ENCODE data around the gene CERK.
"Not testable (repeated sequence)": the region's sequence is repeated elsewhere in the genome, so short reads cannot be mapped to it uniquely, and the experiment has no call there.

CERK gene

DNA sequence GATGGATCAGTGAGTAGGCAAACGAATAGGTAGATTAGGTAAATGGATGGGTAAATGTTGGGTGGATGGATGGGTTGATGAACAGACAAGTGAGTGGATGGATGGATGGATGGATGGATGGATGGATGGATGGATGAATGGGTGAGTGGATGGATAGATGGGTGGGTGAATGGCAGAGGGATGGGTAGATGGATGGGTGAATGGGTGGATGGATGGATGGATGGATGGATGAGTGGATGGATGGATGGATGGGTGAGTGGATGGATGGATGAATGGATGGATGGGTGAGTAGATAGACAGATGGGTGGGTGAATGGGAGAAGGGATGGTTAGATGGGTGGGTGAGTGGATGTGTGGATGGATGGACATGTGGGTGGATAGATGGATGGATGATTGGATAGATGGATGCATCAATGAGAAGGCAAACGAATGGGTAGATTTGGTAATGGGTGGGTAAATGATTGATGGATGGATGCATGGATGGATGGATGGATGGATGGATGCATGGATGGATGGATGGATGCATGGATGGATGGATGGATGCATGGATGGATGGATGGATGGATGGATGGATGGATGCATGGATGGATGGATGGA lies 89.7 kb downstream of the CERK start:
- WGBS (ENCODE audit: extremely low coverage, insufficient coverage, low lambda C conversion rate): no CpG with 5 or more reads among the region's 2 CpGs
- H3K4me1 ChIP-seq (ENCODE audit: control insufficient read depth, low read depth, low read length); H4K8ac ChIP-seq (ENCODE audit: low read depth, low read length); H2BK5ac ChIP-seq (ENCODE audit: low read length); H3K79me1 ChIP-seq (ENCODE audit: low read length); H2AK5ac ChIP-seq (ENCODE audit: low read length); H3K27ac ChIP-seq (ENCODE audit: low read depth, low read length); H3K4ac ChIP-seq (ENCODE audit: low read depth, low read length); H3K18ac ChIP-seq (ENCODE audit: low read length); H3K56ac ChIP-seq (ENCODE audit: low read length); DNase-seq; H3K9ac ChIP-seq (ENCODE audit: low read length); H3K36me3 ChIP-seq (ENCODE audit: control insufficient read depth, insufficient read depth, low read length); H2BK120ac ChIP-seq (ENCODE audit: low read depth, low read length); H3K4me3 ChIP-seq (ENCODE audit: low read length); H3K27me3 ChIP-seq (ENCODE audit: insufficient read depth, low read length, poor library complexity); H3K23ac ChIP-seq (ENCODE audit: low read length); H3K4me2 ChIP-seq (ENCODE audit: low read length); H3K79me2 ChIP-seq (ENCODE audit: control insufficient read depth, insufficient read depth, low read length); H4K5ac ChIP-seq (ENCODE audit: low read length); H2BK15ac ChIP-seq (replicated peaks; ENCODE audit: low read depth): not testable (repeated sequence)

DNA sequence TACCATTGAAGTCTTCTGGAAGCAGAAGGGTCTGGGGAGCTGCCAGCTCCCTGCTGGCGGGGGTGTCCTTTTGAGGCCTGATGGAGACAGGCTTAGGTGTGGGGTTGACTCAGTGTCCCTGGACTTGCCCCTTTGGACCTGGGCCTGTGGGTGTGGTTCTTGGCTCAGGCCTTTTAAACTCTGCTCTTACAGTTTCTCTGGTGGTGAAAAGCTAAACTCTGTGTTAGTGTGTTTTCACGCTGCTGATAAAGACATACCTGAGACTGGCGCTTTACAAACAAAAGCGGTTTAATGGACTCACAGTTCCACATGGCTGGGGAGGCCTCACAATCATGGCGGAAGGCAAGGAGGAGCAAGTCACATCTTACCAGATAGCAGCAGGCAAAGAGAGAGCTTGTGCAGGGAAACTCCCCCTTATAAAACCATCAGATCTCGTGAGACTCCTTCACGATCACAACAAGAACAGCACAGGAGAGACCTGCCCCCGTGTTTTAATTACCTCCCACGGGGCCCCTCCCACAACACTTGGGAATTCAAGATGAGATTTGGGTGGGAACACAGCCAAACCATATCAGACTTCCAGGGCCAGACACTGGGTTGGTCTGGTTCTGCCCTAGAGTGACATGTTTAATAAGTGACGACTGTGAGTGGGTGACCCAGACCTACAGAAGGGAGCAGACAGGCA lies 91.4 kb downstream of the CERK start:
- no CpG with 5 or more reads among the region's 10 CpGs for whole genome bisulfite sequencing (ENCODE audit: extremely low coverage, insufficient coverage, low lambda C conversion rate)
- no peaks in the 10 kb centered on the region for H3K79me2 ChIP-seq (ENCODE audit: control insufficient read depth, insufficient read depth, low read length)
- no peak overlapping the region for H2AK5ac ChIP-seq (ENCODE audit: low read length)
- DNase-seq: no peak
- H3K23ac ChIP-seq (ENCODE audit: low read length): no peak overlapping the region
- no peak overlapping the region for H4K5ac ChIP-seq (ENCODE audit: low read length)
- H2BK5ac ChIP-seq (ENCODE audit: low read length): no peak overlapping the region
- no peaks in the 10 kb centered on the region for H3K79me1 ChIP-seq (ENCODE audit: low read length)
- H3K9ac ChIP-seq (ENCODE audit: low read length): no peak overlapping the region
- no peaks in the 10 kb centered on the region for H3K27me3 ChIP-seq (ENCODE audit: insufficient read depth, low read length, poor library complexity)
- no peak overlapping the region for H3K18ac ChIP-seq (ENCODE audit: low read length)
- H3K4me1 ChIP-seq (ENCODE audit: control insufficient read depth, low read depth, low read length): no peaks in the 10 kb centered on the region
- H3K36me3 ChIP-seq (ENCODE audit: control insufficient read depth, insufficient read depth, low read length): no peaks in the 10 kb centered on the region
- no peak overlapping the region for H3K4me2 ChIP-seq (ENCODE audit: low read length)
- no peak overlapping the region for H3K4me3 ChIP-seq (ENCODE audit: low read length)
- no peak overlapping the region for H3K56ac ChIP-seq (ENCODE audit: low read length)
- no peak overlapping the region for H4K8ac ChIP-seq (ENCODE audit: low read depth, low read length)
- no peak overlapping the region for H3K4ac ChIP-seq (ENCODE audit: low read depth, low read length)
- no peak overlapping the region for H3K27ac ChIP-seq (ENCODE audit: low read depth, low read length)
- H2BK120ac ChIP-seq (ENCODE audit: low read depth, low read length): no peak overlapping the region
- H2BK15ac ChIP-seq (replicated peaks; ENCODE audit: low read depth): no peak overlapping the region

DNA sequence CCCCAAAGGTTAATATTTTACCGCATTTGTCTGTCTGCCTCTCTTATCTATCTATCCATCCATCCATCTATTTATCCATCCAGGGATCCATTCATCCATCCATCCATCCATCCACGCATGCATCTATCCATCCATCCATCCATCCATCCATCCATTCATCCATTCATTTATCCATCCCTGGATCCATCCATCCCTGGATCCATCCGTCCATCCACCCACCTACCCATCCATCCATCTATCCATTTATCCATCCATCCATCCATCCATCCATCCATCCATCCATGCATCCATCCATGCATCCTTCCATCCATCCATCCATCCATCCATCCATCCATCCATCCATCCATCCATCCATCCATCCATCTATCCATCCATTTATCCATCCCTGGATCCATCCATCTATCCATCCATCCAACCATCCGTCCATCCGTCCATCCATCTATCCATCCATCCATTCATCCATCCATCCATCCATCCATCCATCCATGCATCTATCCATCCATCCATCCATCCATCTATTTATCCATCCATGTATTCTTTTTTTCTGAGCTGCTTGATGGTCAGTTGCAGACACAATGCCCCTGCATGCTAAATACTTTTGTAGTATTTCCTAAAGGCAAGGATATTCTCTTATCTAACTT lies 95.1 kb downstream of the CERK start:
- H3K56ac ChIP-seq (ENCODE audit: low read length); H4K5ac ChIP-seq (ENCODE audit: low read length); H3K23ac ChIP-seq (ENCODE audit: low read length); H3K9ac ChIP-seq (ENCODE audit: low read length); H3K79me2 ChIP-seq (ENCODE audit: control insufficient read depth, insufficient read depth, low read length); H4K8ac ChIP-seq (ENCODE audit: low read depth, low read length); H3K27ac ChIP-seq (ENCODE audit: low read depth, low read length); H3K4me2 ChIP-seq (ENCODE audit: low read length); H3K79me1 ChIP-seq (ENCODE audit: low read length); H2BK15ac ChIP-seq (replicated peaks; ENCODE audit: low read depth); H2BK120ac ChIP-seq (ENCODE audit: low read depth, low read length); H3K36me3 ChIP-seq (ENCODE audit: control insufficient read depth, insufficient read depth, low read length); H3K27me3 ChIP-seq (ENCODE audit: insufficient read depth, low read length, poor library complexity); H3K4me3 ChIP-seq (ENCODE audit: low read length); H2BK5ac ChIP-seq (ENCODE audit: low read length); H3K18ac ChIP-seq (ENCODE audit: low read length); H2AK5ac ChIP-seq (ENCODE audit: low read length); H3K4ac ChIP-seq (ENCODE audit: low read depth, low read length); H3K4me1 ChIP-seq (ENCODE audit: control insufficient read depth, low read depth, low read length); DNase-seq: not testable (repeated sequence)
- WGBS (ENCODE audit: extremely low coverage, insufficient coverage, low lambda C conversion rate): 100% methylated on average over 2 of the region's 5 CpGs

GRCh38 chr22:46641811-46642266 lies 96.2 kb downstream of the CERK start:
- Histone ChIP-seq H3K9ac (ENCODE audit: low read length) (no peak overlapping the region), H3K56ac (ENCODE audit: low read length) (no peak overlapping the region), H3K18ac (ENCODE audit: low read length) (no peak overlapping the region), H4K5ac (ENCODE audit: low read length) (no peak overlapping the region), H3K4me2 (ENCODE audit: low read length) (no peak overlapping the region), H3K4ac (ENCODE audit: low read depth, low read length) (no peak overlapping the region), H3K23ac (ENCODE audit: low read length) (no peak overlapping the region), H3K79me1 (ENCODE audit: low read length) (no peaks in the 10 kb centered on the region), H3K27me3 (ENCODE audit: insufficient read depth, low read length, poor library complexity) (no peaks in the 10 kb centered on the region), H3K4me1 (ENCODE audit: control insufficient read depth, low read depth, low read length) (no peaks in the 10 kb centered on the region), H4K8ac (ENCODE audit: low read depth, low read length) (no peak overlapping the region), H2AK5ac (ENCODE audit: low read length) (no peak overlapping the region), H2BK5ac (ENCODE audit: low read length) (no peak overlapping the region), H3K27ac (ENCODE audit: low read depth, low read length) (no peak overlapping the region), H2BK120ac (ENCODE audit: low read depth, low read length) (no peak overlapping the region), H3K4me3 (ENCODE audit: low read length) (no peak overlapping the region), H3K36me3 (ENCODE audit: control insufficient read depth, insufficient read depth, low read length) (no peaks in the 10 kb centered on the region), H2BK15ac (replicated peaks; ENCODE audit: low read depth) (no peak overlapping the region), H3K79me2 (ENCODE audit: control insufficient read depth, insufficient read depth, low read length) (no peaks in the 10 kb centered on the region)
- DNase-seq: no peak
- no CpG with 5 or more reads among the region's 7 CpGs for WGBS (ENCODE audit: extremely low coverage, insufficient coverage, low lambda C conversion rate)

DNA sequence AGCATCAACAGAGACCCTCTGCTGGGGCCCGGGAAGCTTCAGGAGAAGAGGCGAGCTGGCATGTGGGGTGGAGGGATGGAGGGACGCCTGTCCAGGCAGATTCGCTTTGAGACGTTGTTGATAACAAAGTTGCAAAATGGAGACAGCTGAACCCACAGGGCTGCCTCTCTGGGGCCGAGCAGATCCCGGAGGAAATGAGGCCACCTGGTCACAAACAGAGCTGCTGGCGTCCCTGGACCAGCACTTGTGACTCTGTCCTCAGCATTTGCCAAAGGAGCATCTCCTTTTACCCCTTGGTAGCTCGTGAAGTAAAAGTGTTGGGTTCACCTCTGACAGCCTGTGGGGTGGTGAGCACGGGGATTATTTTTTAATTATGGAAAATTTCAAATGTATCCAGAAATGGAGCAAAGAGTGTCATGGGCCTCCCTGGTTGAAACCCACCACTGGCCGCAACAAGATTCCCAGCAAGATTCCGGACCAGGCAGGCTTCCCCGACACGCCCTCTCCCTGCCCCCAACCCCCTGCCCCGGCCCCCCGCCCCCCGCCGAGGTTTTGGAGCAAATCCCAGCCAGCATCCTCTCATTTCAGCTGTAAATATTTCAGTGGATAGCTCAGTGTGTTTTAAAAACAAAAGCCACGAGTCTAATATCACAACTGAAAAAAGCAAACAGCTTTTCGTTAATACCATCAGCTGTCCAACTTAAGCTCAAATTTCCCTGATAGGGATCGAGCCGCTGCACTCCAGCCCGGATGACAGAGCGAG lies 97.6 kb downstream of the CERK start:
- WGBS (ENCODE audit: extremely low coverage, insufficient coverage, low lambda C conversion rate): no CpG with 5 or more reads among the region's 24 CpGs
- H3K9ac ChIP-seq (ENCODE audit: low read length): no peak overlapping the region
- H2AK5ac ChIP-seq (ENCODE audit: low read length): no peak overlapping the region
- no peaks in the 10 kb centered on the region for H3K4me1 ChIP-seq (ENCODE audit: control insufficient read depth, low read depth, low read length)
- H3K4ac ChIP-seq (ENCODE audit: low read depth, low read length): no peak overlapping the region
- H3K27me3 ChIP-seq (ENCODE audit: insufficient read depth, low read length, poor library complexity): no peaks in the 10 kb centered on the region
- H4K8ac ChIP-seq (ENCODE audit: low read depth, low read length): no peak overlapping the region
- H3K4me2 ChIP-seq (ENCODE audit: low read length): no peak overlapping the region
- H3K4me3 ChIP-seq (ENCODE audit: low read length): no peak overlapping the region
- H3K79me1 ChIP-seq (ENCODE audit: low read length): no peaks in the 10 kb centered on the region
- no peak overlapping the region for H2BK5ac ChIP-seq (ENCODE audit: low read length)
- H3K79me2 ChIP-seq (ENCODE audit: control insufficient read depth, insufficient read depth, low read length): no peaks in the 10 kb centered on the region
- no peak overlapping the region for H3K23ac ChIP-seq (ENCODE audit: low read length)
- no peak for DNase-seq
- H4K5ac ChIP-seq (ENCODE audit: low read length): no peak overlapping the region
- no peaks in the 10 kb centered on the region for H3K36me3 ChIP-seq (ENCODE audit: control insufficient read depth, insufficient read depth, low read length)
- no peak overlapping the region for H3K18ac ChIP-seq (ENCODE audit: low read length)
- no peak overlapping the region for H2BK15ac ChIP-seq (replicated peaks; ENCODE audit: low read depth)
- no peak overlapping the region for H3K27ac ChIP-seq (ENCODE audit: low read depth, low read length)
- no peak overlapping the region for H2BK120ac ChIP-seq (ENCODE audit: low read depth, low read length)
- H3K56ac ChIP-seq (ENCODE audit: low read length): no peak overlapping the region
